ENCODE measurements around the gene IP6K1.
"Not testable (repeated sequence)": the region's sequence is repeated elsewhere in the genome, so short reads cannot be mapped to it uniquely, and the experiment has no call there.

The IP6K1 gene

DNA sequence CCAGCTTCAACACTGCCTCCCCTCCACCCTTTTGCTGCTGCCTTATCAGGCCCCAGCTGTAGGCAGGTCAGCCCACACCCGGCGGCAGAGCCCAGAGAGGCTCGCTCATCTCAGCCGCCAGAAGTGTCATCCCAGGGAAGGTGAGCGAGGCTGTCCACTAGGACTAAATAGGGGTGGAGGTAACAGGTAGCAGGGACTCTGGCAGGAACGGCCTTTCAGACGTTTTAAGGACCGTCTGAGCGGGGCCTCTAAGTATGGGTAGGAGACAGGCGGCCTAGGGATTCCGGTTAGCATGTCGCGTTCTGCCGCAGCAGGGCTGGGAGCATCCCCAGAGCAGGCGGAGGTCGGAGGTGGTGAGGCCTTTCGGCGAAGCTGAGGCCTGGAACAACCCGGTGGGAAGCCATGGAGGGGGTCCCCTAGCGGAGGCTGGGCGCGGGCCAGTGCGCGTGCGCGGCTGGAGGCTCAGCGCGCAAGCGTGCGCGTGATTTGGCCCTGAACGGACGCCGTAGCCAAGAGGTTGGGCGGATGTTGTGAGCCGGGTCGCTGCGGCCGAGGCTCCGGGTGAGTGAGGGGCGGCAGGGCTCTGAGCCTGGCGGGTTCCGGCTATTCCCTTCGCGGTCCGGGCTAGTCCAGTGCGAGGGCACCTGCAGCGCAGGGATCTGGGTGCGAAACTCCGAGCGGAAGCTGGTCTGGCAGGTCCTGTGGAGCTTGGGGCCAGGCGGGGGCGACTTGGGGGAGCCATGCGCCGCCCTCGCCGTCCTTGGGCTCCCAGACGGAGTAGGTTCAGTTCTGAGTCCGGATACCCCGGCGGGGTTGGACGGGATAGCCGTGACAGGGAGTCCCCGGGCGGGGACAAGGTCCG lies 97.1 kb downstream of the IP6K1 start, which contains the start of the genes MST1 and RNF123:
MST1 (minus strand) TSS at position 429 of the 862 bp plus-strand sequence. CDS start 783 bp downstream, outside the sequence.
RNF123 (plus strand) TSS at position 512 of the 862 bp plus-strand sequence. CDS start 1,609 bp downstream, outside the sequence.
- peak; percentile 85 to 89 for DNase-seq (ENCODE audit: low read depth in 2 of 2)

DNA sequence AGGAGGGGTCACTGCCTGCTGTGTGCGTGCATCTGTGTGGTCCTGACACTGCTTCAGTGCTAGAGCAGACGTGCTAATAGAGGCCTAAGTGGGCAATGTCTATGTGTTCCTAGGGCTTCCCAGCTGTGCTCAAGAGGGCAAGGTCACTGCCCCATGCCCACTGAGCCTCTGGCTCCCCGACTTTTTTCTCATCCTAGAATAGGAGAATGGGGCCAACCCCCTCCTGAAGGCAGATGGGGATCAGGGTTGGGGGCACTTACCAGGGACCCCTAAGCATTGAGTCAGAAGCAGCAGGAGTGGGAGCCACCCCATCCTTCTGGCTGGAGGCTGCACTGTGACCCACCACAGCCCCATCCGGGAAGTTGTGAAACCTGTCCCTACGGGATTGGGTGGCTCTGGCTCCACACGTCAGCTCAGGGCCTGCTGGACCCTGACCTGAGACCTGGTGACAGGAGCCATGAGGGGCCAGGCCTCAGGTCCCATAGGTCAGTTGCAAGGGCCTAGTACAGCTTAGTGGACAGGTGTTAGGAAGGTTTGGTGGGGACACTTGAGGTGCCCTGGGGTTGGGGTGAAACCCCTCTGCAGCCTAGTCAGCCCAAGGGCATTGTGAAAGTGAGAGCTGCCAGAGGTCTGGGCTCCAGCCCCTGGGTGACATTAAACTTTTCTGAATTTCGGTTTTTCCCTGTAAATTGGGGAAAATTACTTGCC lies 97.8 kb downstream of the IP6K1 start:
- DNase-seq (ENCODE audit: low read depth in 2 of 2): not testable (repeated sequence)

DNA sequence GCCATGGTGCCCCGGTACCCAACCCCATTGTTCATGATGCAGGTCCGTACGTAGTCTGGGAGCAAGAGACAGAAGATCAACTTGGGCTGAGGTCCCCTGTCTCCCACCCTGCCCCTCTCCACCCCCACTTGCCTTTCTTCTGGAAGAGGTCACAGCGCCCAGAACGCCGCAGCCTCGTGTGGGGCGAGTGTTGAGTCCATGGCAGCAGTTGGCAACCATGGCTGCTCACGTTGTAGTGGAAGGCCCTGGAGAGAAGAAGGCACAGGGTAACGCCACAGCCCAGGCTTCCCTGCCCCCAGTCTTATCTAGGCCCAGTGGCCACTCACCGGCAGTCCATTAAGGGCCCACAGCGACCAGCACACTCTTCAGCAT lies 98.9 kb downstream of the IP6K1 start:
- not testable (repeated sequence) for DNase-seq (ENCODE audit: low read depth in 2 of 2)

DNA sequence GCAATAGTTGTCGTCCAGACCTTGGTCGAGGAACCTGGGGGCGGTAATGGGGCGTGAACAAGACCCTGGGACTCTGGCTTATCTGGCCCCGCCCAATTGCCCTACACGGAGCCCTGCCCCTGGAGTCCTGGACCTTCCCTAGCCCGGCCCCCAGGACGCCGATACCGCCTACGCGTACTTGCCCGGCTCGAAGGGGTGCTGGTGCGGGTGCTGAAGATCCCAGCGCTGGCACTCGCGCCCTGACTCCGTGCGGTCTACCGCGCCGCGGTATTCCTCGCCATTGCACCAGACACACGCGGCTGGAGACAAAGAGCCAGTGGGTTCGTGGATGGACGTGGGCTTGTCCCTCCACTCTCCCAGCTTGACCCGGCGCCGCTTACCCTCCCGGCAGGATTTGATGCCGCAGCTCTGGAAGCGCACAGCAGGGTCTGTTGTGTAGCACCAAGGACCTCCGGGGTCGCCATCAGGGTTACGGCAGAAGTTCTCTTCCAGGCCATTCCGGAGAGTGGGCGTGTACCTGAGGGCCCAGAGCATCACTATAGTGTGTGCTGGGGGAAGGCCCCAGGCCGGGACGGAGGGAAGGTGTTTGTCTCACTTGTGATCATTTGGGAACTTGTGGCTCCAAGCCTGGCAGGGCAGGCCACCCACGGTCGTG lies 99.4 kb downstream of the IP6K1 start:
- DNase-seq (ENCODE audit: low read depth in 2 of 2): peak; percentile 43 to 48

DNA sequence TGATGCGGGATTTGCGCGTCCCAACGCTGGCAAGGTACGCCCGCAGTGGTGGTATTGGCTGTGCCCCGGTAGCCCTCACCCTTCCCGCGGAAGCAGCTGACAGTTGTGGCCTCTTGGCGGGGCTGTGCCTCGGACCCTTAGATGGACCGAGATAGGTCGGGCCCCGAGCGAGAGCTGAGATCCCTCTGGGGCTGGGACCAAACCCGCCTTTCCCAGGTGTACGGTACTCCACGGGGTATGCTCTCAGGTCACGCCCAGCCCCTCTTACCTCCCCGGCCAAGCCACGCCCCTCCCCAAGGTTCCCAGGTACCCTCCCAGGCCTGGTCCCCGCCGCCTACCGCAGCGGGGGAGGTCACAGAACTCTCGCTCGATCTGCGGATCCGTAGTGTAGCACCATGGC lies 100.0 kb downstream of the IP6K1 start:
- DNase-seq (ENCODE audit: low read depth in 2 of 2): not testable (repeated sequence)

DNA sequence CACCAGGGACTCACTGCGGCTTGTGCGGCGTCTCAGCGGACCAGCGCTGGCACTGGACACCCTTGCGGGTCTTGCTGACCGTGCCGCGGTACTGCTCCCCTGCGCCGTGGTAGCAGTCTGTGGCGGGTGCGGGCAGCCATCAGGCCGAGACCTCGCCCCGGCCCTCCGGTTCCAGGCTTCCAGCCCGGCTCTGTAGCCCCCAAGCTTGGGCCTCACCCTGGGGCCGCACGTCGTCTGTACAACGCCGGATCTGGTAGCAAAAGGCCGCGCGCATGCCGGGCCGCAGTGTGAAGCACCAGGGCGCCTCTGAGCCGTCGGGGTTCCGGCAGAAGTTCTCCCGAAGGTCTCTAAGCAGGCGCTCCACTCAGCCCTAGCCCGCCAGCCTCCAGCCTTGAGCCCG lies 100.5 kb downstream of the IP6K1 start:
- not testable (repeated sequence) for DNase-seq (ENCODE audit: low read depth in 2 of 2)

DNA sequence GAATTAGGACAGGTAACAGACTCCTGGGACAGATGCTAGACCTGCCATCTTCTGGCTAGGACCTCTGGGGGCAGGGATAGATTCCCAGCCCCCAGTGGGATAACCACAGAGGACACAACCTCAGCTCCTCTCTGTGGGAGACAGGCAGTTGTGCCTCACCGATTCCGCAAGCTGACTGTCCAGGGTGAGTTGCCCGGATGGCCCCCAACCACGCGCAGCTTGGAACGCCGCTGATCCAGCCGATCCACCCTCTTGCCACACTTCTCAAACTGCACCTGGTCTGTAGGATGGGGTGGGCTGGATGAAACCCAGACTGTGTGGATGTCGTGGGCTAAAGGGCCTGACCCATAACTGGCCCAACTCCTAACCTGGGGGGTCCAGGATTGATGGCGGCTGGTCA lies 101.2 kb downstream of the IP6K1 start:
- DNase-seq (ENCODE audit: low read depth in 2 of 2): not testable (repeated sequence)

DNA sequence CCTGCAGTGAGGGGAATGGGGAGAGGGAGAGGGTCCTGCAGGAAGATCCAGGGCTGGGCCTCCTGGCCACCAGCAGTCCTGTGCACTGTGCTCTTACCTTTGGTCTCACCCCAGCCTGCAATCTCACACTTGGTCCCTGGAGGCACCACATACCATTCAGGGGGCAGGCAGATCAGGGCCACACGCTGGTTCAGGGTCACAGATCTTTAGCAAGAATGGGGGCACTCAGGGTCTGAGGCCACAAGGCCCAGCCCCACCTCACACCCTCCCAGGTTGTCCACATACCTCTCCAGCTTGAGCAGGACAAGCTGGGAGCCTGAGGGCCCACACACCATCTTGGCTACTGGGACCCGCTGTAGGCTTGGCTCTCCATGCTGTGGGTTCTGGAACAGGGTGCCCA lies 101.9 kb downstream of the IP6K1 start:
- not testable (repeated sequence) for DNase-seq (ENCODE audit: low read depth in 2 of 2)

DNA sequence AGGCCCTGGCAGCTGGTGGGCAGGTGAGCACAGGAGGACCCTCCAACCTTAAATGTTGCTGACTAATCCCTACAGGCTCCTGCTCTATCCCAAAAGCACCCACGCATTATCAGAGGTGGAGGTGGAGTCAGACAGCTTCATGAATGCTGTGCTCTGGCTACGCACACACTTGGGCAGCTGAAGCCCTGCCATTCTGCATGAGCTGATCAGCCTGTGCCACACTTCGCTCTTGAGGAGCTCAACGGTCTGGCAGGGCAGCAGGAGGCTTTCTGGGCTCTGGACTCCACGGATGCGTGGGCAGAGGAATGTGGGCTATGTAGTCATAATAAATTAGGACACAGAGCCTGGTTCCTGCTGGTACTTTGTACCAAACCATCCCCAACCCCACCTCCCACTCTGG lies 103.2 kb downstream of the IP6K1 start:
- no peak for DNase-seq (ENCODE audit: low read depth in 2 of 2)

DNA sequence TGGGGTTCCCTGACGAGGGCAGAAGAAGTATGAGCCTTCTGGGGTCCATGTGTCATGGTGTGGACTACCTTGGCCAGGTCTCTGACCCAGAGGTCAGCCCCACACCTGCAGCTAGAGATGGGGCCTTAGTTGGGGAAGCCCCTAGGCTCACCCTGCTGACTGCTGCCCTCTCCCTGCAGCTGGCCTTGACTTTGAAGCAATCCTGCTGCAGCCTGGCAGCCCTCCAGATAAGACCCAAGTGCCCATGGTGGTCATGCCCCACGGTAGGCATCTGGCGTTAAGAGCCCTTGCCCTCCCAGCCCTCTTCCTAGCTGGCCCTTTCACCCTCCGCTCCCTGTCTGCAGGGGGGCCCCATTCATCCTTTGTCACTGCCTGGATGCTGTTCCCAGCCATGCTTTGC lies 104.8 kb downstream of the IP6K1 start:
- DNase-seq (ENCODE audit: low read depth in 2 of 2): no peak

DNA sequence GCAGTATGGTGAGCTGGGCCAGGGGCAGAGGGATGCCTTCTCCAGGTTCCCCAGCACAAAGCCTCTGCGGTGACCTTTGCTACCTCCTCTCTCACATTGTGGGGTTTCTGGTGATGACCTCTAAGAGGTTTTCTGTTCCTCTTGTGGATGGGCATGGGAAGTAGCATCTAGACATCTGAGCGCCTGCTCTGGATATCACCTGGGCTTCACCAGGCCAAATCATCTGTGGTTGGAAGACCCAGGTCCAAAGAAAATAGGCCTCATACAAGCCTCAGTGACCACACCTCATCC lies 105.2 kb downstream of the IP6K1 start:
- DNase-seq (ENCODE audit: low read depth in 2 of 2): no peak

DNA sequence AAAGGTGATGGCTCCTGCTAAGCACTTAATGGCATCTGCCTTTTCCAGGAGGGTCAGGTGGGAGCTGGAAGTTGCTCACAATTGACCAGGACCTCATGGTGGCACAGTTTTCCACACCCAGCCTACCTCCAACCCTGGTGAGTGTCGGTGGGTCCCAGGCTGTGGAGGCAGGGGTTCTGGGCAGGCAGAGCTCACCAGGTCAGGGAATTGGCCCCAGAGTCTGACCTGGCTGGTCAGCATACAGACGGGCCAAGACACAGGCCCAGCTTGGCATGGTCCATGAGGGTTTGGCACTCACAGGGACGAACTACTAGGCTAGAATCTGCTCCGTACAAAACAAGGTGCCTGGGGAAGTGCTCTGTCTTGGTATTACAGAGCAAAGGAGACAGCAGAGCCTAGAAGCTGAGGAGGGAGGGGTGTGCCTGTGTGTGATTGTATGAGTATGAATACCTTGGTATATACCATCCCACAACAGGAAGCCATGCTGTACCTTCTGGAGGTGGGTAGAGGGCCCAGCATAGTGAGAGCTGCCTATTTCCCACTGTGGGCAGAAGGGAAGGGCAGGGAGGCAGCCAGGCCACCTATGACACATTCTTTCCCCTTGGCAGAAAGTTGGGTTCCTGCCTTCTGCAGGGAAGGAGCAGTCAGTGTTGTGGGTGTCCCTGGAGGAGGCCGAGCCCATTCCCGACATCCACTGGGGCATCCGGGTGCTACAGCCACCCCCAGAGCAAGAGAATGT lies 105.7 kb downstream of the IP6K1 start:
- no peak for DNase-seq (ENCODE audit: low read depth in 2 of 2)

DNA sequence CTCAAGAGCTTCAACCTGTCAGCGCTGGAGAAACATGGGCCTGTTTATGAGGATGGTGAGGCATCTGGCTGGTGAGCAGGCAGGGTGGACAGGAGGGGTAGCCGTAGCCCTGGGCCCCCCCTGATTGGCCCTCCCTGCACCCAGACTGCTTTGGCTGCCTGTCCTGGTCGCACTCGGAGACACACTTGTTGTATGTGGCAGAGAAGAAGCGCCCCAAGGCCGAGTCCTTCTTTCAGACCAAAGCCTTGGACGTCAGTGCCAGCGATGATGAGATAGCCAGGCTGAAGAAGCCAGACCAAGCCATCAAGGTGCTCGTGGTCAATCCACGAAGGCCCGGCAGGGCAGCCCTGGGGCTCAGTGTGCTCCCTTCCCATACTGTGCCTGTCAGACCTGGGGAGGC lies 110.4 kb downstream of the IP6K1 start:
- DNase-seq (ENCODE audit: low read depth in 2 of 2): no peak

DNA sequence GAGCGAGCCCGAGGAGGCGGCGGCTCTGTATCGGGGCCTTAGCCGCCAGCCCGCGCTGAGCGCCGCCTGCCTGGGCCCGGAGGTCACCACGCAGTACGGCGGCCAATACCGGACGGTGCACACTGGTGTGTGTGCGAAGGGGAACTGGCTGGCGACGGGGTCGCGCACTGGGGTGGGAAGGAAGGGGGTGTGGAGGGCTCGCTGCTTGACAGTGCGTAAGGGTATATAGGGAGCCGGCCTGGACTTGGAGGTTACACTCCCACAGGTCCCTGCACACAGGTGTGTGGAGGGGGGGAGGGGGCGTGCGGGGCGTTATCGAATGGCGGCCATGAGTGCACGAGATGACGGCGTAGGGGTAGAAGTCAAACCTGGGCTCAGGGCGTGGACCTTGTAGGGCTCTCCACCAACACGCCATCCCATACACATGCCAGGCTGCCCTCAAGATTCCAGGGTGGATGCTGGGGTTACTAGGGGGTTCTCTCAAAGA lies 111.8 kb downstream of the IP6K1 start:
- no peak for DNase-seq (ENCODE audit: low read depth in 2 of 2)
